HL-60 (cell line): Measurements from ENCODE around the gene PEX10.

Experiments used
- DNase-seq, 2 experiments: peaks; one replicate each; pipeline ENCODE4 v3.0.0-alpha.2; 2010 to 2020; ENCODE audit warnings: low read depth in 1 of 2, low spot score in 1 of 2
- H3K27ac ChIP-seq: fragments of 250-450 bp; sonication (Bioruptor Pico); replicated peaks from 2 replicates; pipeline ENCODE4 v1.5.1; 2020; ENCODE audit warnings: mild to moderate bottlenecking, moderate library complexity
- H3K27me3 ChIP-seq: fragments of 250-450 bp; sonication (Bioruptor Pico); 2 replicates; pipeline ENCODE4 v1.5.1; 2021; ENCODE audit warnings: mild to moderate bottlenecking, moderate library complexity; ENCODE audit not compliant: insufficient read depth, poor library complexity, severe bottlenecking
- H3K4me3 ChIP-seq: replicated peaks from 2 replicates; pipeline ENCODE4 v1.5.1; 2011; ENCODE audit warnings: mild to moderate bottlenecking, control low read depth, low read length; ENCODE audit not compliant: insufficient read depth
- GABPA ChIP-seq: IDR thresholded peaks from 2 replicates; pipeline ENCODE4 v1.6.1; 2012; ENCODE audit warnings: low read depth
- POLR2AphosphoS5 ChIP-seq: IDR thresholded peaks from 2 replicates; pipeline ENCODE4 v1.6.1; 2012; ENCODE audit warnings: low read depth
- SPI1 ChIP-seq: IDR thresholded peaks from 2 replicates; pipeline ENCODE4 v1.6.1; 2012; ENCODE audit warnings: low read depth, mild to moderate bottlenecking, borderline replicate concordance
- TF ChIP-seq, protein P1 (sequence below): IDR thresholded peaks from one replicate; pipeline ENCODE4 v1.5.1; 2011; ENCODE audit warnings: low read length, control low read depth, inconsistent platforms; ENCODE audit not compliant: insufficient read depth
- TF ChIP-seq, protein P2 (sequence below): IDR thresholded peaks from 2 replicates; pipeline ENCODE4 v1.6.1; 2012; ENCODE audit warnings: low read depth; ENCODE audit not compliant: insufficient replicate concordance

Gene PEX10

DNA sequence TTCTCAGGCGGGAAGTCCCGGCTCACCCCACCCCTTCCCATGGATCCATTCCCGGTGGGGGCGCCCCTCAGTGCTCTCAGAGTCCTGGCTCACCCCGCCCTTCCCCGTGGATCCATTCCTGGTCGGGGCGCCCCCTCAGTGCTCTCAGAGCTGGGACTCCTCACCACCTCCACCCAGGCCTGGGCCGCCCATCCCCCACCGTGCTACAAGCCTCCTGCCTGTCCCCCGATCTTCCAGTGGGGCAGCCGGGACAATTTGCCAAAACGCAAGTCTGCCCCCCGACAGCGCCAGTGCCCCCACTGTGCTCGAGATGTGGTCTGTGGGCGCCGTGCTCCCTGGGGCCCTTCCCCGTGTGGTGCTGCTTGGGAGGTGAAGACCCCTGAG is 40.6 kb upstream of the PEX10 start:
- TF ChIP-seq, protein P1, sequence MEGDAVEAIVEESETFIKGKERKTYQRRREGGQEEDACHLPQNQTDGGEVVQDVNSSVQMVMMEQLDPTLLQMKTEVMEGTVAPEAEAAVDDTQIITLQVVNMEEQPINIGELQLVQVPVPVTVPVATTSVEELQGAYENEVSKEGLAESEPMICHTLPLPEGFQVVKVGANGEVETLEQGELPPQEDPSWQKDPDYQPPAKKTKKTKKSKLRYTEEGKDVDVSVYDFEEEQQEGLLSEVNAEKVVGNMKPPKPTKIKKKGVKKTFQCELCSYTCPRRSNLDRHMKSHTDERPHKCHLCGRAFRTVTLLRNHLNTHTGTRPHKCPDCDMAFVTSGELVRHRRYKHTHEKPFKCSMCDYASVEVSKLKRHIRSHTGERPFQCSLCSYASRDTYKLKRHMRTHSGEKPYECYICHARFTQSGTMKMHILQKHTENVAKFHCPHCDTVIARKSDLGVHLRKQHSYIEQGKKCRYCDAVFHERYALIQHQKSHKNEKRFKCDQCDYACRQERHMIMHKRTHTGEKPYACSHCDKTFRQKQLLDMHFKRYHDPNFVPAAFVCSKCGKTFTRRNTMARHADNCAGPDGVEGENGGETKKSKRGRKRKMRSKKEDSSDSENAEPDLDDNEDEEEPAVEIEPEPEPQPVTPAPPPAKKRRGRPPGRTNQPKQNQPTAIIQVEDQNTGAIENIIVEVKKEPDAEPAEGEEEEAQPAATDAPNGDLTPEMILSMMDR, result no peak
- TF ChIP-seq SPI1, result no peak
- TF ChIP-seq, protein P2, sequence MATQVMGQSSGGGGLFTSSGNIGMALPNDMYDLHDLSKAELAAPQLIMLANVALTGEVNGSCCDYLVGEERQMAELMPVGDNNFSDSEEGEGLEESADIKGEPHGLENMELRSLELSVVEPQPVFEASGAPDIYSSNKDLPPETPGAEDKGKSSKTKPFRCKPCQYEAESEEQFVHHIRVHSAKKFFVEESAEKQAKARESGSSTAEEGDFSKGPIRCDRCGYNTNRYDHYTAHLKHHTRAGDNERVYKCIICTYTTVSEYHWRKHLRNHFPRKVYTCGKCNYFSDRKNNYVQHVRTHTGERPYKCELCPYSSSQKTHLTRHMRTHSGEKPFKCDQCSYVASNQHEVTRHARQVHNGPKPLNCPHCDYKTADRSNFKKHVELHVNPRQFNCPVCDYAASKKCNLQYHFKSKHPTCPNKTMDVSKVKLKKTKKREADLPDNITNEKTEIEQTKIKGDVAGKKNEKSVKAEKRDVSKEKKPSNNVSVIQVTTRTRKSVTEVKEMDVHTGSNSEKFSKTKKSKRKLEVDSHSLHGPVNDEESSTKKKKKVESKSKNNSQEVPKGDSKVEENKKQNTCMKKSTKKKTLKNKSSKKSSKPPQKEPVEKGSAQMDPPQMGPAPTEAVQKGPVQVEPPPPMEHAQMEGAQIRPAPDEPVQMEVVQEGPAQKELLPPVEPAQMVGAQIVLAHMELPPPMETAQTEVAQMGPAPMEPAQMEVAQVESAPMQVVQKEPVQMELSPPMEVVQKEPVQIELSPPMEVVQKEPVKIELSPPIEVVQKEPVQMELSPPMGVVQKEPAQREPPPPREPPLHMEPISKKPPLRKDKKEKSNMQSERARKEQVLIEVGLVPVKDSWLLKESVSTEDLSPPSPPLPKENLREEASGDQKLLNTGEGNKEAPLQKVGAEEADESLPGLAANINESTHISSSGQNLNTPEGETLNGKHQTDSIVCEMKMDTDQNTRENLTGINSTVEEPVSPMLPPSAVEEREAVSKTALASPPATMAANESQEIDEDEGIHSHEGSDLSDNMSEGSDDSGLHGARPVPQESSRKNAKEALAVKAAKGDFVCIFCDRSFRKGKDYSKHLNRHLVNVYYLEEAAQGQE, result no peak
- TF ChIP-seq GABPA, result no peak
- TF ChIP-seq POLR2AphosphoS5, result no peak
- DNase-seq, result no peak
- H3K27me3 ChIP-seq, result peaks cover 8% of the 10 kb centered on the region
- no peak overlapping the region for H3K27ac ChIP-seq
- no peak overlapping the region for H3K4me3 ChIP-seq

DNA sequence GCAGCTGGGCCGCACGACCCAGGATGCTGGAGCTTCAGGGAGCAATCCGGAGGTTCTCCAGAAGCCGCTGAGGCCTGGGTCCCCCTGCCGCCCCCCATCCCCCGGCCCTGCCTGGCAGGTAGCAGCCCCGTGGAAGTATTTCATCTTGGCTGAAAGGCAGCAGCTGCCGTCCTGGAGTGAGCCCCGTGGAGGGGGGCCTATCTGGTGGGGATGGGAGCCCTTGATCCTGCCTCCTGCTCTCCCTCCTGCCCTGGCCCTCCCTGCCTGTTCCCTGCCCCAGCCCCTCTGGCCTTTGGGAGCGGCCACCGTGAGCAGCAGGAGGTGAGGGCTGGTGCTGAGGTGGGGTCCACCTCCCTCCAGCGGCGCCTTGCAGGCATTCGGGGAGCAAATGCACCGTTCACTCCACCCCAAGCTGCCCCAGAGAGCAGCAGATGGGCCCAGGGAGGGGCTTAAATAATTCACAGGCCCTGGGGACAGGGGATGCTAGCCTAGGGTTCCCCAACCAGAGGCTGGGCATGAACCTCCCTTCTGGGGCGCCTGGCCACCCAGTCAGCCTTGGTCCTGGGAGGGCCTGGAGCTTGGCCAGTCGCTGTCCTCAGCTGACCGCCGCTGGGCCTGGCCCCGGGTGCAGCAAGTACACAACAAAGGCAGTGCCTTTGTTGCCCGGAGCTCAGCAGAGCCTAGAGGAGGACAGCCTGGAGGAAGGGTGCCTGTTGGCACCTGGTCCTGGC is 40.0 kb upstream of the PEX10 start:
- Histone ChIP-seq H3K27ac (no peak overlapping the region), H3K27me3 (peaks cover 10% of the 10 kb centered on the region), H3K4me3 (no peak overlapping the region)
- TF ChIP-seq SPI1 (no peak), POLR2AphosphoS5 (no peak), GABPA (no peak)
- TF ChIP-seq, protein P2, result no peak
- TF ChIP-seq, protein P1, result no peak
- DNase-seq, result no peak

DNA sequence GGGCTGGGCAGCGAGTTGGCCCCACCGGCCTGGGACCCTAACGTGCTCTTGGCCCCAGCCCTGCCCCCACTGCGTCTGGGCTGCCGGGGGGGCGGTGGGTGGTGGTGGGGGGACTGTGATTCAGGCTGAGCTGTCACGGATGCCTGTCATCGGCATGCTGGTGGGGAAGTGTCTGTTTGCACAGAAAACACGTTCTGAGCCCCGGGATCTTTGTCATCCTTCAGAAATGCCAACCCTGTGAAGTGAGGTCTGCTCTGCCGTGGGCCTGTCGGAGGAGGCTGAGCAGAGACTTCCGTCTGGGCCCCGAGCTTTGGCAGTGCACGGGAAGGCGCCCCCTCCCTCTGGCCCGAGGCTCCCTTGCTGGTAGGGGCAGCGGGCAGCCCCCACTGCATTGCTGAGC is 39.4 kb upstream of the PEX10 start:
- Histone ChIP-seq H3K27ac (no peak overlapping the region), H3K4me3 (no peak overlapping the region), H3K27me3 (peaks cover 15% of the 10 kb centered on the region)
- no peak for DNase-seq
- TF ChIP-seq POLR2AphosphoS5 (no peak), GABPA (no peak), SPI1 (no peak)
- TF ChIP-seq, protein P2, result no peak
- TF ChIP-seq, protein P1, result no peak
